ENCODE data around the gene SLC25A13. TPM values are rescaled to one million over a fixed set of nuclear protein-coding genes. Genes with fewer than 3 reads are reported as not detected.

Gene SLC25A13
- total and polyA plus RNA-seq, 2 of the 4 experiments (the other 2 are of a cell fraction), result 7.4 to 11.7 TPM

- Histone ChIP-seq H2BK120ac (ENCODE audit: low read depth, low read length) (no peak overlapping the region), H3K23ac (ENCODE audit: low read depth, low read length) (no peak overlapping the region), H4K91ac (ENCODE audit: insufficient read depth, low read depth, low read length) (no peak overlapping the region), H4K5ac (ENCODE audit: low read depth, low read length) (no peak overlapping the region), H3K9me3 (ENCODE audit: control insufficient read depth, insufficient read depth, low read length) (no peaks in the 10 kb centered on the region), H3K4me3 (ENCODE audit: insufficient read depth, low read depth, low read length) (no peak overlapping the region), H4K20me1 (ENCODE audit: insufficient read depth, low read length) (no peaks in the 10 kb centered on the region), H2AFZ (replicated peaks; ENCODE audit: low read length, poor library complexity) (no peak overlapping the region), H3K4ac (ENCODE audit: low read depth, low read length) (no peak overlapping the region), H3K14ac (replicated peaks; ENCODE audit: low read depth, low read length) (no peak overlapping the region), H3K4me1 (ENCODE audit: control insufficient read depth, insufficient read depth, low read length) (no peaks in the 10 kb centered on the region), H2AK5ac (ENCODE audit: low read depth, low read length) (no peak overlapping the region), H2BK20ac (ENCODE audit: low read depth, low read length) (no peak overlapping the region), H3K4me2 (ENCODE audit: low read depth, low read length) (no peak overlapping the region), H2BK5ac (ENCODE audit: low read depth, low read length, poor library complexity, severe bottlenecking) (no peak overlapping the region), H3K79me1 (ENCODE audit: low read depth in 1 of 2, low read length in 2 of 2) (peaks cover 0 to under 1% of the 10 kb centered on the region in 2 experiments; a peak in 2 of 4 replicates), H3K18ac (ENCODE audit: low read depth, low read length) (no peak overlapping the region), H3K36me3 (ENCODE audit: control insufficient read depth, insufficient read depth, low read length) (no peaks in the 10 kb centered on the region), H3K9ac (ENCODE audit: low read depth, low read length) (no peak overlapping the region), H3K9me1 (ENCODE audit: insufficient read depth, low read length) (no peaks in the 10 kb centered on the region), H3K56ac (ENCODE audit: extremely low read depth, insufficient read depth, low read length) (no peak overlapping the region), H4K8ac (ENCODE audit: low read depth in 2 of 2, low read length in 2 of 2) (no peak overlapping the region), H2AK9ac (replicated peaks; ENCODE audit: low read depth, low read length, poor library complexity) (no peak overlapping the region), H3K27me3 (ENCODE audit: control insufficient read depth, insufficient read depth, low read length) (no peaks in the 10 kb centered on the region), H2BK15ac (ENCODE audit: low read depth, low read length) (no peak overlapping the region), H3K27ac (ENCODE audit: insufficient read depth, low read length) (no peak overlapping the region)
- ChIA-PET CTCF (no interaction called here), POLR2A (ENCODE audit: unreplicated experiment) (no interaction called here)
- no CpG with 5 or more reads among the region's 2 CpGs for WGBS, 2 experiments (ENCODE audit: extremely low coverage in 2 of 2, insufficient read length in 1 of 2)
- in situ Hi-C loops (cut with MboI; ENCODE audit: low sequenced_read_pairs) (no loop called here), dilution Hi-C loops (cut with HindIII; ENCODE audit: low sequenced_read_pairs, unreplicated experiment) (no loop called here), intact Hi-C loops (cut with micrococcal nuclease) (no loop called here)
- no TSS peak for BruUV-seq (replicated peaks)
- TF ChIP-seq POLR2A (IDR thresholded peaks at IDR 0.05; ENCODE audit: low read depth, low read length), result no peak
- TF ChIP-seq RCOR1 (IDR thresholded peaks at IDR 0.05; ENCODE audit: insufficient replicate concordance, low read length), result no peak
- no peak for TF ChIP-seq RAD21 (IDR thresholded peaks at IDR 0.05; ENCODE audit: low read length)
- TF ChIP-seq MXI1 (IDR thresholded peaks at IDR 0.05; ENCODE audit: borderline replicate concordance, low read depth, low read length), result no peak
- TF ChIP-seq CEBPB (IDR thresholded peaks at IDR 0.05; ENCODE audit: low read depth, low read length), result no peak
- no peak for TF ChIP-seq FOS (IDR thresholded peaks at IDR 0.05; ENCODE audit: low read depth, low read length)
- no peak for TF ChIP-seq SMC3 (IDR thresholded peaks at IDR 0.05; ENCODE audit: low read depth, low read length)
- TF ChIP-seq USF2 (IDR thresholded peaks at IDR 0.05; ENCODE audit: low read depth, low read length), result no peak
- TF ChIP-seq RFX5 (IDR thresholded peaks at IDR 0.05; ENCODE audit: low read depth, low read length), result no peak
- no peak for TF ChIP-seq MAFK (IDR thresholded peaks at IDR 0.05; ENCODE audit: low read depth, low read length)
- TF ChIP-seq CTCF (conservative IDR thresholded peaks at IDR 0.05; ENCODE audit: low read depth, low read length), result no peak
- no peak for TF ChIP-seq CHD1 (IDR thresholded peaks at IDR 0.05; ENCODE audit: low read depth, low read length)
- no peak for TF ChIP-seq ELK1 (IDR thresholded peaks at IDR 0.05; ENCODE audit: borderline replicate concordance, low read depth, low read length)
- no peak for TF ChIP-seq BHLHE40 (IDR thresholded peaks at IDR 0.05; ENCODE audit: low read depth, low read length)
- TF ChIP-seq NFE2L2 (IDR thresholded peaks at IDR 0.05; ENCODE audit: low read depth, low read length), result no peak
- no peak for TF ChIP-seq MAZ (IDR thresholded peaks at IDR 0.05; ENCODE audit: borderline replicate concordance, low read depth, low read length)
- DNase-seq (no peak), ATAC-seq (ENCODE audit: low read depth) (no peak)
Observed at GRCh38 chr7:96212474-96212873, 109.4 kb downstream of the SLC25A13 start.

All from IMR-90 (cell line).